ENCODE measurements around the gene DDX55.
A peak's percentile ranks its signal among the peaks of the same experiment; 100 is the strongest.

DDX55 gene

DNA sequence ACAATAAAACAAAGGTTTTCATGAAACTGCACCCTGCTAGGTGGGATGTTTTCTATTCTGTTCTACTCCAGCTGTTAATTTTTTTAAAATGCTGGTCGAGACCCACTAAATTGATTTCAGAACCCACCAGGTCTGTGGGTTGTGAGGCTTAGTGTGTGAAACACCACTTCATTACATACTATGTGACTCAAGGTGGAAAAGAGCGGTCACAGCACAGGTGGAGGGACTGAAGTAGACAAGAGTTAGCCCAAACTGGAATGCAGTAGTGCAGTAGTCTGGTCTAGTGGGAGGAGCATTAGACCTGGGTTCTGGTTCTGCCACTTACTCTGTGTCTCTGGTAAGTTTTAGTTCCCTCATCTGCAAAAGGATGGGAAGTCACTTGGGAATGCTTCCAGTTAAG is 12.2 kb downstream of the DDX55 start:
- no peak for DNase-seq (ENCODE audit: low read depth in 1 of 2, low spot score in 1 of 2)

DNA sequence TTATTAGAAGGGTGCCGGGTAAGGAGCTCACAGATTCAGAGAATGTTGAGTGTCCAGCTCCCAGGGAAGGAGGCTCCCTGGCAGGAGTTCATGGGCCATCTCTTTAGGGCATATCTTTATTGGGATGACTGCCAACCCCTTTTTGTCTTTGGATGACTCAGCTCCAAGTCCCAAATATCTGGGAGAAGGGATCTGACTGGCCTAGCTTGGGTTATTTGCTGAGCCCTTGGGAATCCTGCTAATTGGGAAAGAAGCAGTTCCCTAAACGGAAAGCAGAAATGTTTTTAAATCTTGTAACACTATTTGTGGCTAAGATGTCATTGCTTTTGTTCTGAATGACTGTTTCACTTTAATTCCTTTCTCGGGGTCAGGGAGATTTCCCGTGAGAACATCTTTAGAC is 12.6 kb downstream of the DDX55 start:
- DNase-seq (ENCODE audit: low read depth in 1 of 2, low spot score in 1 of 2), result no peak

DNA sequence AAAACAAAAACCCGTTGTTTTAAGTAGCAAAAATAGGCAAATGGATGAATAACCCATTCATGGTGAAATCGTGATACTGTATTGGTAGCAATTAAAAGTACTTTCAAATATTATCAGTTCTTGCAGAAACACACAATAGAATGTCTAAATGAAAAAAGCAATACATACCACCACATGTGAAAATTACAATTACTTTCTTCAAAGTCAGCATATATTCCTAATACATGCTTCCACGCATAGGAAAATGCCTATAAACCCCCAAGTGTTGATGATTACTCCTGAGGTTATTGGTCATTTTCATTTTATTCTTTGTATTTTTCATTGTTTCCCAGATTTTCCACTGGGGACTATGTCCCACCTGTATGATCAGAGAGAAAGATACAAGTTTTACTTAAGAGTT is 15.2 kb downstream of the DDX55 start:
- no peak for DNase-seq (ENCODE audit: low read depth in 1 of 2, low spot score in 1 of 2)

DNA sequence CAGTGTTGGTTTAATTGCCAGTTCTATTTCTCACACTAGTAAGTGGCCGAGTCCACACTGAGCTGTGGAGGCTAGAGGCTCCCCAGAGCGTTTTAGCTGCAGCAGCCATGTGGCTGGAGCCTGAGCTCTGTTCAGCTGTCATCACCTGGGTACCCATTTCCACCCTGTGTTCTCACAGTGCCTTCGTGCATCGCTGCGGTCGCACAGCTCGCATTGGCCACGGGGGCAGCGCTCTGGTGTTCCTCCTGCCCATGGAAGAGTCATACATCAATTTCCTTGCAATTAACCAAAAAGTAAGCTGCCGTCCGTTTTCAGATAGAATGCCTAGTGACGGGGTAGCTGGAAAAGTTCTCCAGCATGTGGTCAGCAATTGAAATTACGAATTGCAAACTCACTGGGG is 15.7 kb downstream of the DDX55 start:
- DNase-seq (ENCODE audit: low read depth in 1 of 2, low spot score in 1 of 2), result no peak

DNA sequence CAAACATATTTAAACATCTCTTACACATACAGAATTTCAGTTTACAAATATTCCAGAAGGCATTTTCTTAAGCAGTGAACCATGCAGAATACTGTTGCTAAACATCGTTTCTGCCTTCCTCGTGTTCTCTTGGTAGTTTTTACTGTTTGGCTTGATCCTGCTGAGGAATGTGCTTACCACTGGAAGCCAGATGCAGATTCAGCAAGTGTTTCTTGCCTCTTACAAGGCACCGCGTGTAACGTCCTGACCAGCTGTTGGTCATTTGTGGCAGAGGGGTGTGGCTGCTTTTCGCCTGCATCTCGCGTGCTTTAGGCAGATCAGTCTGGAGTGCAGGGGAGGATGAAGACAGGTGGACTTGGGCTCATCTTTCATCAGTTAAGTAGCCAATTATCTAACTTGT is 19.2 kb downstream of the DDX55 start:
- no peak for DNase-seq (ENCODE audit: low read depth in 1 of 2, low spot score in 1 of 2)

DNA sequence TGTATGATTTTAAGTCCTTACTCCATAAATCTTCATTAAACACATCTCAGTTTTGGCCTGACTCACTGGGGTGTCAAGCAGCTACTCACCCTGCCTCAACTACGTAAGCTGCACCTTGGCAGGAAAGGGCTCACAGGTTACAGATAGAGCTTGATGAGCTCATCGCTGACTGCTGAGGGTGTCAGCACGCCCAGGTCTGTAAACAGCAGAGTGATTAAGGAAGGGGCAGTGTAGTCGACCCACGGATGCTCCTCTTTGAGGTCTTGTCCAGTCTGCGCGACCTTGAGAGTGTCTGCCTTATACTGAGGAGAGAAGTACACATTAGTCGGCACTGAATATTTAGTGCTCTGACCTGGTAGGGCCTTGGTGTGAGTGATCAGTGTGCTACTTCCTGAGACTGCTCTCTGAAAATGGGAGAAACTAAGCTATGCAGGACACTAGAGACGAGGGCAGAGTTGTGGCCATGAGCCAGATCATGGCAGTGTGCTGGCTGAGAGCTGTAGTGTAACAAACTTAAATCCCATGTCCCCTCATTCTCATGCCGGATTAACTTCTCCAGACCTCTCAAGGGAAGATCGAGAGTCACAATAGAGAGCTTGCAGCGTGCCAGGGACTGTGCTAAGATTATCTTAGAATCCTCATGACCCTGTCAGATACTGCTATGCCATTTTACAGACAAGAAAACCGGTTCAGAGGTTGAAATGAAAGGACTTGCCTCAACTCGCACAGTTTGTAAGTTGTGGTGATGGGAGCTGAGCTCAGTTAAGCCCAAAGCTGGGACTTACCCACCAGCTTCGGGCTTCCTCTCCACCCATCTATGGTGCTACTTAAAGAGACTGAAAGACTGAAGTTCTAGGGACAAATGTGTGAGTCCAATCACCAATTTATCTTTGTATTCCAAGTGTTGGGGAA is 20.0 kb downstream of the DDX55 start:
- DNase-seq (ENCODE audit: low read depth in 1 of 2, low spot score in 1 of 2), result no peak

DNA sequence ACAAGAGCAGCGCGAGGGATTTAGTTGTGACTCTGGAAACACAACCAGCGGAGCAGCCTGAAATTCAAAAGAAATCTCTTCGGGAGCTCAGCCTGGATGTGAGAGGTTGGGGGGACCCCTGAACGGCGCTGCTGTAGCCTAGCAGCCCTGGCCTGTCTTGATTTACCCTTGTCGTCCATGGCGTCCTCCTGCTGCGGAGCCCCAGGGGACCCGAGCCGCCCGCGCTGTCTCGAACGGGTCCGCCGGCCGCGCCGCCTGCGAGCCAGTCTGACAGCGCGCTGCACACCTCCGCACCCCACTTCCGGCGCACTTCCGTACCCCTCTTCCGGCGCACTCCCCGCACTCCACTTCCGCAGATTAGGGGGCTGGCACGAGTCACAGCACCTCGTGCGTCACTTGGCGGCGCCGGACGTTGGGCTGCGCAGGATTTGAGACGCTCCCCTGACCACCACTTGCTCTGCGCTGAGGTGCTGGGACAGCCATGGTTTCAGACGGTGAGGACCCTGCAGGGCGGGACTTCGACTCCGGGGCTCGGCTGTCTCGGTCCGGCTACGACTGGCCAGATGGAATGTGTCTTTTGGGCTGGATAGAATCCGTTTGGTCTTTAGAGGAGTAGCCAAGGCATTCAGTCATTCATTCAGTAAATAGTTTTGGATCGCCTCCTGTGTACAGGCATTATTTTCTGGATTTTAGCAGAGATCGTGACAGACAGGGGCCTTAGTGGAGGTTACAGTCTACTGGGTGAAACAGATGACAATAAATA is 31.7 kb downstream of the DDX55 start, which contains the start of the genes EIF2B1 and GTF2H3:
Gene EIF2B1, minus strand, starts transcription at position 308 of the 763 bp plus-strand sequence. Its CDS starts 129 bp downstream, at position 179.
Gene GTF2H3, plus strand, starts transcription at position 451 of the 763 bp plus-strand sequence. Its CDS starts 31 bp downstream, at position 482.
- peak; percentile 86 to 93 for DNase-seq (ENCODE audit: low read depth in 1 of 2, low spot score in 1 of 2)

DNA sequence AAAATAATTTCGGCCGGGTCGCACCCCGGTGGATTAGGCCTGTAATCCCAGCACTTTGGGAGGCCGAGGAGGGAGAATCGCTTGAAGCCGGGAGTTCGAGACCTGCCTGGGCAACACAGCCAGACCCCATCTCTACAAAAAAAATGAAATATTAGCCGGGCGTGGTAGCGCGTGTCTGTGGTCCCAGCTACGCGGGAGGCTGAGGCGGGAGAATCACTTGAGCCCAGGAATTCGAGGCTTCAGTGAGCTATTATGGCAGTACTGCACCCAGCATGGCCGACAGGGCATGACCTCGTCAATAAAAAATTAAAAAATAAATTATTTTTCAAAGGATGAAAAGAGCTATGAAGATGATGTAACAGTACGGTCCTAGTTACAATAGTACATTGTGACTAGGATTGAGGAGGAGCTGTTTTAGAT is 32.3 kb downstream of the DDX55 start:
- no peak for DNase-seq (ENCODE audit: low read depth in 1 of 2, low spot score in 1 of 2)

DNA sequence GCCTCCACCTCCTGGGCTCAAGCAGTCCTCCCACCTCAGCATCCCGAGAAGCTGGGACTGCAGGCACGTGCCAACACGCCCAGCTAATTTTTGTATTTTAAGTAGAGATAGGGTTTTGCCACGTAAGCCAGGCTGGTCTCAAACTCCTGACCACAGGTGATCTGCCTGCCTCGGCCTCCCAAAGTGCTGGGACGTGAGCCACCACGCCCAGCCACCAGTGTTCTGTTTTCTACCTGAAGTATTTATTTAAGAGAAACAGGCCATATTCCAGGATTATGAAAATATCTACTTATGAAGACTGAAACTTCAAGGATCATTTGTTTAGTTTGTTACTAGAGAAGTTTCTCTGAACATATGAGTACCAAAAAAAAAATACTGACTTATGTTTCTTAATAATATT is 42.0 kb downstream of the DDX55 start:
- no peak for DNase-seq (ENCODE audit: low read depth in 1 of 2, low spot score in 1 of 2)

DNA sequence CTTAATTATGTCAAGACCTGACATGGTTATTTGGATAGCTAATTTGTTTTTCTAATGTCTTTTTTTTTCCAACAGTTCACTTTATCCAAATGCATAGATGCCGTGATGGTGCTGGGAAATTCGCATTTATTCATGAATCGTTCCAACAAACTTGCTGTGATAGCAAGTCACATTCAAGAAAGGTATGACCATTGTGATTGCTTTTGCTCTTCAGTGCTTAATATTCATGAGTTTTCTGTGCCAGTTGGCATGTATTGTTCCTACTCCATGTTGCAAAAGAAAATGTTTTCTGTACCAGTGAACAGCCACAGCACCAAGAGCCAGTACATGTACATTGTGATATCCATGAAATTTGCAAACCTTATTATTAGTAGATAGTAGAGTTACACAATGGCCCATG is 43.5 kb downstream of the DDX55 start:
- no peak for DNase-seq (ENCODE audit: low read depth in 1 of 2, low spot score in 1 of 2)

DNA sequence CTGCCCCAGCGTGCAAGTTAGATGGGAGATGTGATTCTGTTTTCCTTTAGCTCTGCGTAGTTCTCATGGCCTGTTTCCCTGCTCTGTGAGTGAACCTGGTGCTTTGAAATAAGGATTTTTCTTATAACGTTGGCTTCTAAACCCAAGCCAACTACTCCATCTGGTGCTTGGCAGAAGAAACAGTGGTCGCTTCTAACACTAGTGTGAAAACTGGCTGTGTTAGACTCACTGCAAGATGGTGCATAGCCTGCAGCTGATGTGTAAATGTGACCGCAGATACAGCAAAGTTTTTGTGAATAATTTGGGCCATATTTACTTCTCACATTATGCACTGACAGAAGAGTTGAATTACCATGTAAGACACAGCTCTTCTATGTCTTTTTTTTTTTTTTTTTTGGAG is 44.0 kb downstream of the DDX55 start:
- DNase-seq (ENCODE audit: low read depth in 1 of 2, low spot score in 1 of 2), result no peak

DNA sequence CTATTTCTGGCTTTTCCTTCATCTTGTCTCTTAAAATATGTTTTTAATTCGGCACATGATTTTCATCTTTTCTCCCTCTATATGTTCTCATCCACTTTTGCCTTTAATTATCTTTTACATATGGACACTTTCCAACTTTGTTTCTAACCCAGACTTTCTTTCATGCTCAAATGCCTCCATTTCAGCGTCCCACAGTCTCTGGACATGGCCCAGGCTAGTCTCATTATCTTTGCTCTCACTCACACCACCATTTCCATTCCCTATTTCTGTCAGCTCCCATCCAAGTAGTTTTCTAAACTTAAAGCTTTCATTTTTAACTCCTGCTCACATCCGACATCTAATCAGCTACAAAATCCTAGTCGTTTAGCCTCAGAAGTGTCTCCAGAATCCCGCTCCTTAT is 46.5 kb downstream of the DDX55 start:
- no peak for DNase-seq (ENCODE audit: low read depth in 1 of 2, low spot score in 1 of 2)

DNA sequence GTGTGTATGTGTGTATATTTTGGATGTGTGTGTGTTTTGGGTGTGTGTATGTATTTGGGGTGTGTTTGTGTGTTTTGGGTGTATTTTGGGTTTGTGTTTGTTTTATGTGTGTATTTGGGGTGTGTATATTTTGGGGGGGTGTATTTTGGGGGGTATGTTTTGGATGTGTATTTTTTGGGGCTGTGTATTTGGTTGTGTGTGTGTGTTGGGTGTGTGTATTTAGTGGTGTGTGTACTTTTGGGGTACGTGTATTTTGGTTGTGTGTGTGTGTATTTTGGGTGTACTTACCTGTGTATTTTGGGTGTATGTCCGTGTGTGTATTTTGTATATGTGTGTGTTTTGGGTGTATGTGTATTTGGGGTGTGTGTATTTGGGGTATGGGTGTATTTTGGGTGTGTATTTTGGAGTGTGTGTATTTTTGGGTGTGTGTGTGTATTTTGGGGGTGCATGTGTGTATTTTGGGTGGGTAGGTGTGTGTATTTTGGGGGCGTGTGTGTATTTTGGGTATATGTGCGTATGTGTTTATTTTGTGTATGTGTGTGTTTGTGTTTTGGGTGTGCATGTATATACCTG is 52.3 kb downstream of the DDX55 start:
- no peak for DNase-seq (ENCODE audit: low read depth in 1 of 2, low spot score in 1 of 2)

DNA sequence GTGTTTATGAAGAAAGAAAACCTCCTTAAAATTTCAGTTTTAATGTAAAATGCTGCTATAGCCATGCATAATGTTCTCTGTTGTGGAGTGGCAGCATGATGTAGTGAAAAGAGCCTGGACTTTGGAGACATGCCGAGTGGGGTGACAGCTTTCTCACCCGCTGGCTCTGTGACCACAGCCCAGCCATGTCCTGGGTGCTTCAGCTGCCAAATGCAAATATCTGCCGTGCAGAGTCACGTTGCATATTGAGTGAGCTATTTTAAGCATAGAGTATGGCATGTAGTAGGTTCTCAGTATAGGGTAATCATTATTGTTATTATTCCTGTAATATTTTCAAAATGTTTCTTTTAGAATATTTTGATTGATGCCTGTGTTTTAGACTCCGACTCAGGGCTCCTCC is 53.5 kb downstream of the DDX55 start:
- no peak for DNase-seq (ENCODE audit: low read depth in 1 of 2, low spot score in 1 of 2)

DNA sequence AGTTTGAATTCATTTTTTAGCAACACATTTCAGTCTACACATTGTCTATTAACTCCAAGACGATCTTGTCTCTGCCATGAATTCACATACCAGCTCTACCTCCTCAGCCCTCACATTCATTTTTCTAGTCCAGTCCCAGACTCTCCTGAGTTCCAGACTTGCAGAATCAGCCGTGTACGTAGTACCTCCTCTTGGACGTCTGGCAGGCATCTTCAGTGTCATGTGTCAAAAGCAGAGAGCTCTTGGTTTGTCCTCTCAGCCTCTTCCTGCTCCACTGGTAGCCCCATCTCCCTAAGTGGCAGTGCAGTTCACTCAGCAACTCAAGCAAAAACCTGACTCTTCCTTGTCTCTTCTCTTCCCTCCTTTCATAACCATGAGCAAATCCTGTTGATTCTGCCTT is 54.5 kb downstream of the DDX55 start:
- no peak for DNase-seq (ENCODE audit: low read depth in 1 of 2, low spot score in 1 of 2)

DNA sequence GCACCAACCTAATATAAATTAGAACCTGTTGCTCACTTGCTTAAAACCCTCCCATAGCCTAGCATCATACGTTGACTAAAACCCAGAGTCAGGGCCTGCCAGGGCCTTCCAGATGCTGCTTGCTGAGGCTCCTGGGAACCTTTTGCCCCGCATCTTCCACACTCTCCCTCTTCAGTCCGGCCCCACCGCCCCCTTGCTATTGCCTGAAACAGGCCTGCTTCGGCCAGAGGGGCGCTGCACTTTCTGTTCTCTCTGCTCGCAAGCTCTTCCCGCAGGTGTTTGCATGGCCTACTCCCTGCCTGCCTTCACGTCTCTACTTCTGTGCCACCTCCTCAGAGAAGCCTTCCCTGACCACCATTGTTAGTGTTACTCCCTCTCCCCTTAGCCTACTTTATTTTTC is 55.3 kb downstream of the DDX55 start:
- no peak for DNase-seq (ENCODE audit: low read depth in 1 of 2, low spot score in 1 of 2)

DNA sequence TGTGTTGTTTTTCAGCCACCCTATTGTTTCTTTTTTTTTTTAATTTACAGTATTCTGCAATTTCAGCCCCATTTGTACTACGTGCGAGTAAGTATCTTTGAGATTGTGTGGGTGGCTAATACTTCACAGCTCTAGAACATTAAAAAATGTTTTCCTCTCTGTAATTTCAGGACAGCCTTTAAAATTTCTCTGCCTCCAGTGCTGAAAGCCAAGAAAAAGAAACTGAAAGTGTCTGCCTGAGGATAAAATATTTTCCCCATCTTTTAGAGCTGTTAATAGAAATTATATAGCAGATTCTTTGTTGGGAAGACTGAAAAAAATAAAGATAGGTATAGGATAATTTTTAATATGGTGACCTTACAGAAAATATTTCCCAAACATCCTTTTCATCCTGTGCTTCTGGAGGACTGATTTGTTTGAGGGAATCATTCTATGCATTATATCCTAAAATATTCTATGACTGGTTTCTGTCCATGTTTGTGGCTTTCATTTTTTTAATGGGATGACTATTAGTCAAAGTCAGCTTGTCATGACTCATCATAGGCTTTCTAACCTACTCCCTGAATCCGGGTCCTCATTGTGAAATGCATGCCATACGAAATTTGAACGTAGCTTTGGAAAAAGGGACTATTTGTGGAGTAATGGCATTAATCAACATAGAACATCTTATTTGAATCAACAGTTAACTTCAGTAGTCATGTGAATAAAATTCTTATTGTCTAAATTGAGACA is 58.3 kb downstream of the DDX55 start:
- DNase-seq (ENCODE audit: low read depth in 1 of 2, low spot score in 1 of 2), result no peak

DNA sequence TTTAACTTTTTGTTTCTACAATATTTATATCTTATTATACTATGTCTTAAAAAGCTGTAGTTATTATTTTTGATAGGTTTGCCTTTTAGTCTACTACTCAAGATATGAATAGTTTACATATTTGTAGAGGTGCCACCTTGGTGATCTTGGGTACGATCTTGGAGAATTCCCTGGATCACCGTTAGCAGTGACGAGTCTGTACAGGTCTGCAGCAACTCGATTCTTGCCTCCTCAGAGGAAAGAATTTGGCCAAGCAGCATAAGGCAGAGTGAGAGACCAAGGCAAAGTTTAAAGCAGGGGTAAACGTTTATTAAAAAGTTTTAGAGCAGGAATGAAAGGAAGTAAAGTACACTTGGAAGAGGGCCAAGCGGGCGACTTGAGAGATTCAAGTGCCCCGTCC is 65.9 kb downstream of the DDX55 start:
- DNase-seq (ENCODE audit: low read depth in 1 of 2, low spot score in 1 of 2), result no peak
